Activated naive CD8-positive, alpha-beta T cell treated with anti-CD3 and anti-CD28 coated beads, Interleukin-2, amount 50 U/mL, for 16 hours (primary cell): Measurements from ENCODE around the gene NKX1-2.
"Not testable (repeated sequence)": the region's sequence is repeated elsewhere in the genome, so short reads cannot be mapped to it uniquely, and the experiment has no call there.

Experiments
- DNase-seq: peaks from one replicate; pipeline ENCODE4 v3.0.0-alpha.2; 2020; ENCODE audit warnings: low read depth, low spot score

The NKX1-2 gene

GRCh38 chr10:124451276-124451675 is 1.4 kb upstream of the NKX1-2 start:
- DNase-seq, result no peak

- no peak for DNase-seq
Observed at GRCh38 chr10:124450783-124451057, 885 bp upstream of the NKX1-2 start.

DNA sequence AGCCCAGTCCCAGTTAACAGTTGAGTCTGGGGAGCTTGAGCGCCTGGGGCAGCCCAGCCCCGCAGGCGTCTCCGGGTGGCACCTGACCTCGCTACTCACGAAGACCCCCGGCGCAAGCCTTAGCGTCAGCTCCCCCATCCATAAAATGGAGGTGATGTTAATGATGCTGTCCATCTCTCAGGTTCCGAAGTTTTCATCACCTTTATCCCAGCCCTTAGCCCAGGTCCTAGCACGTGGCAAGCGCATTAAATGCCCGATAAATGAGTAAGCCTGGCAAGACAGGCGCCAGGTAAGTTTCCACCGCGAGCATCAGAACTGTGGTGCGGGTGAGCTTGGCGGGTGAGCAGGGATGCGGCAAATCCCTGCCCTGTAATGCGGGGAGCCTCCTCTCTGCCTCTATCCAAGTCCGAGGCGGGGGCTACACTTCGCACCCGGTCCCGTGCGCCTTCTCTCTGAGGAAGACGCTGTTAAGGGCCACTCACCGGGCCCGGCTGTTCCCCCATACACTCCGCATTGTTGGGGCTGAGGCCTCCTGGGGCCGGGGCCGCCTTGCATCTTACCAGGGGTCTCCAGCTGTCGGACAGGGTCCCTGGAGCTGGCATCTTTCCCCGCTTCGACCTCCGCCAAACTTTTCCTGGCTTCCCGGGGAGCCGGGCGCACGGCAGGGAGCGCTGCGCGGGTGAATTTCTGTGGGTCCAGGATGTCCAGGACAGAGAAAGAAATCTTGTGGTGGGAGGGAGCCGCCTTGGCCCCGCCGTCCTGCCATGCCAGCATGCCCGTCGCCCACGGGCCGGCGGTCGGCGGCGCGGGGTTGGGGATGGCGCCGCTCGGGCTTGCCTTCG is 444 bp downstream of the NKX1-2 start:
- no peak for DNase-seq

DNA sequence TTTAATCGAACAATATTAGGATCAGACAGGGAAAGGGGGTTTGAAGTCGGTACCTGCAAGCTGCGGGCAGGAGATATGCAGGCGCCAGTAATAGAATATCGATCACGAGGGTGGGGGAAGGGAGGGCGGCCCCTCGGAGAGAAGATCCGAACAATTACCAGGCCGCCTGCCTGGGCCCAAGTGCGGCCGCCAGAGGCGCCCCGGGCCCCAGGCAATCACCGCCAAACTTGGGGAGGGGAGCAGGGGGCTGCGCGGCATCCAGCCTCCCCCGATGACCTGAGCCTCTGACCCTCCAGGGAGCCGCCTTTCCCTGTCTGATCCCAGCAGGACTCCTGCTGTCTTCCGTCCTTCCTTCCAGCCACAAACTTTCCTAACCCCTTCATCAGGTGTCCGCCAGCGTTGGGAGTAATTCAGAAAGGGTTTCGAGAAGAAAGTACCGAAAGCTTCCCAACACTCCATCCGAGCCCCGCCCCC is 1.1 kb downstream of the NKX1-2 start:
- DNase-seq, result no peak

DNA sequence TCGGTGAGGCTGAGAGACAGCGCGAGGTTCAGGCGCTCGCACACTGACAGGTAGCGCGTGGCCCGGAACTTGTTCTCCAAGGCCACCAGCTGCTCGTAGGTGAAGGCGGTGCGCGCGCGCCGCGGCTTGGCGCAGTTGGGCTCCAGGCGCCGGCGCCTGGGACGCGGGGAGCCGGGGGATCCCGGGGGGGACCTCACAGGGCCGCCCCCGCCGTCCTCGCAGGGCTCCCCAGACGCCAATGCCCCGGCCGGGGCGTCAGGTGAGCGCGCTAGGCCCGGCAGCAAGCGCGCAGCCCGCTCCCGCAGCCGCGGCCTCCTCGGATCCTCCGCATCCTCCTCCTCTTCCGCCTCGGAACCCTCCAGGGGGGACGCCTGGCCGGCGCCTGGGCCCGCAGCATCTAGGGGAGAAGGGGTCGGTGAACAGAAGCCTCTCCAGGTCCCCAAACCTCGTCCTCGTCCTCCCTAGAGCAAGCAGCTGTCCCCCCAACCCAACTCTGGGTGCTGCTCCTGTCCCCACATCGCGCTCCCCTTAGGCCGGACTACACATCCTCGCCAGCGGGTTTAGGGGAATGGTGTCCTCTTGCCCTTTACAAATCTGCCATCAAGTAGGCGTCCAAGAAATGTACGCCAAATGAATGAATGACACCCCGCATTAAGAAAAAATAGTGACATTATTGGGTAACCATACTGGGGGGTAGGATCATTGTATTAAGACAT is 1.9 kb downstream of the NKX1-2 start:
- DNase-seq, result no peak

DNA sequence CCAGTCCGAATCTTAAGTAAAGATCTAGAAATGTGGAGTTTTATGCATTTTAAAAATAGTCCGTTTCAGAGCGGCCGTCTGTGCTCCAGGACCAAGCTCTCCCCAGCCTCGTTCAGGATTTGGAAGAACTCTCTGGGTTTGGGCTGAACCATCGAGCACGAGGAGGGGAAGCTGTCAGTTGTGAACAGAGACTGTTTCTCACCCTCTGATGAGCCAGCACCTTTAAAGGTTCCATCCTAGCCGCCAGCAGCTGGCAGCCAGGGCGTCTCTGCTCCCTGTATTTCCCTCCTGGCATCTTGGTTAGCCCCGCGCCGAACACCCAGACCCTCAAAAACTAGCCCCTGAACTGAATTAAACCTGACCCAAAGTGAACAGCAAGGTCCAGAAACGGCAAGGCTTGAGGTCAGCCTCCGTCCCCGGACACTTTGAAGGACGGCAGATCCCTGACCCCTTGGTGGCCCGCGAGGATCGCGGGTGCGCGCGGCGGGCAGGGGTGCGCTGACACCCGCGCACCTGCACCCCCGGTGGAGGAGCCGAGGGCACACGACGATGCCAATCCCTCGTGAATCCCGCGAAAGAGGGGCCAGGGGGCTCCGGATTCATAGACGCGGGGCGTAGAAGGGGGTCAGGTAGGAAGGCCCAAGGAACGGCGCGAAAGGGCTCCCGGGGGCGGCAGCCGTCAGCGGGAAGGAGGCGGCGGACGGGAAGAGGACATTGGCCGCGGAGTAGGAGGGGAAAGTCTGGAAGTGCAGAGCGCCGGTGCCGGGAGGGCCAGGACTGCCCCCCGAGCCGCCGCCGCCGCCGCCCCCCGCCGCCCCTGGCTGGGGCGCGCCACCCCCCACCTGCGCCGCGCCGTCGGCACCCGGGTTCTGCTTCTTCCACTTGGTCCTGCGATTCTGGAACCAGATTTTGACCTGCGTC is 2.7 kb downstream of the NKX1-2 start:
- DNase-seq, result no peak

GRCh38 chr10:124441694-124442093 is 8.1 kb downstream of the NKX1-2 start:
- DNase-seq, result not testable (repeated sequence)

DNA sequence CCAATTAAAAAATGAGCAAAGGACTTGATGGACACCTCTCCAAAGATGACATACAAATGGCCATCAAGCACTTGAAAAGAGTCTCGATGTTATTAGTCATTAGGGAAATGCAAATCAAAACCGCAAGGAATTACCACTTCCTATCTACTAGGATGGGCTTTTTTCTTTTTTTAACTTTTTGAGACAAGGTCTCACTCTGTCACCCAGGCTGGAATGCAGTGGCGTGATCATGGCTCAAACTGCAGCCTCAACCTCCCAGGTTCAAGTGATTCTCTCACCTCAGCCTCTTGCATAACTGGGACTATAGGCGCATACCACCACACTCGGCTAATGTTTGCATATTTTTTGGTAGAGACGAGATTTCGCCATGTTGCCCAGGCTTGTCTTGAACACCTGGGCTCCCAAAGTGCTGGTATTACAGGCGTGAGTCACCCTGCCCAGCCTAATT is 13.6 kb downstream of the NKX1-2 start:
- no peak for DNase-seq

DNA sequence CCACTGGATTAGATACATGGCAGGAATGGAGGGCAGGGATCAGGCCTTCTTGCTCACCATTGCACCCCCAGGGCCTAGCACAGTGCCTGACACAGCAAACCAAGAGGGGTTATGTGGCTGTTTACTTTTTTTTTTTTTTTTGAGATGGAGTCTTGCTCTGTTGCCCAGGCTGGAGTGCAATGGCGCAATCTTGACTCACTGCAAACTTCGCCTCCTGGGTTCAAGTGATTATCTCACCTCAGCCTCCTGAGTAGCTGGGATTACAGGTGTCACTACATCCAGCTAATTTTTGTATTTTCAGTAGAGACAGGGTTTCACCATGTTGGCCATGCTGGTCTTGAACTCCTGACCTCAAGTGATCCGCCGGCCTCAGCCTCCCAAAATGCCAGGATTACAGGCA is 14.2 kb downstream of the NKX1-2 start:
- not testable (repeated sequence) for DNase-seq

- no peak for DNase-seq
Observed at GRCh38 chr10:124433461-124433860, 16.4 kb downstream of the NKX1-2 start.

DNA sequence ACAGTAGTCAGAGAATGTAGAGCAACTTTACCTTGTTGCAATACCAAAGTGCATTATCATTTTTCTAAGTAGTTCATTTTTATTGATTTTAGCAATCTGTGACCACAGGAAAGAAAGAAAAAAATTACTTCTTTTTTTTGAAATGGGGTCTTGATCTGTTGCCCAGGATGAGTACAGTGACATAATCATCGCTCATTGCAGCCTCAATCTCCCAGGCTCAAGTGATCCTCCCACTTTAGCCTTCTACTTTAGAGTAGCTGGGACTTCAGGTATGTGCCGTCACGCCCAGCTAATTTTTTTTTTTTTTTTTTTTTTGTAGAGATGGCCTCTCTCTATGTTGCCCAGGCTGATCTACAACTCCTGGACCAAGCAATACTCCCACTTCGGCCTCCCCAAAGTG is 19.8 kb downstream of the NKX1-2 start:
- no peak for DNase-seq

GRCh38 chr10:124429576-124429975 is 20.3 kb downstream of the NKX1-2 start:
- no peak for DNase-seq

GRCh38 chr10:124428207-124428777 is 21.5 kb downstream of the NKX1-2 start:
- DNase-seq, result no peak

GRCh38 chr10:124425227-124425962 is 24.4 kb downstream of the NKX1-2 start:
- no peak for DNase-seq

DNA sequence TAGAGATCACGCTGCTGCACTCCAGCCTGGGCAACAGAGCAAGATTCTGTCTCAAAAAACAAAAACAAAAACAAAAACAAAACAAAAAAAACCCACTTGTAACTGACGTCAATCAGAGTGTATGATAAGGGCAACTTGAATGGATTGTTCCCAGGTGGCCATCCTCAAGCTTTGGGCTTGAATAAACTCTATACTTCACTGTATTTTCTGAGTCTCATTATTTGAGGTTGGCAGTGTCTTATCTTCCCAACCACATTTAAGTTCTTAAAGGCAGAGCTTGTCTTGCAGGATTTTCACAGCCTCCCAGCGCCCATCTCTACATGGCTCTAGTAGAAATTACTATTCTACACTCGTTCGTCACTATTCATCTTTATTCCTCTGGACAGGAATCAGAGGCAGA is 26.0 kb downstream of the NKX1-2 start:
- no peak for DNase-seq

- no peak for DNase-seq
Observed at GRCh38 chr10:124422742-124423141, 27.1 kb downstream of the NKX1-2 start.

GRCh38 chr10:124420254-124420653 is 29.6 kb downstream of the NKX1-2 start:
- no peak for DNase-seq

GRCh38 chr10:124419635-124420034 is 30.2 kb downstream of the NKX1-2 start:
- no peak for DNase-seq

DNA sequence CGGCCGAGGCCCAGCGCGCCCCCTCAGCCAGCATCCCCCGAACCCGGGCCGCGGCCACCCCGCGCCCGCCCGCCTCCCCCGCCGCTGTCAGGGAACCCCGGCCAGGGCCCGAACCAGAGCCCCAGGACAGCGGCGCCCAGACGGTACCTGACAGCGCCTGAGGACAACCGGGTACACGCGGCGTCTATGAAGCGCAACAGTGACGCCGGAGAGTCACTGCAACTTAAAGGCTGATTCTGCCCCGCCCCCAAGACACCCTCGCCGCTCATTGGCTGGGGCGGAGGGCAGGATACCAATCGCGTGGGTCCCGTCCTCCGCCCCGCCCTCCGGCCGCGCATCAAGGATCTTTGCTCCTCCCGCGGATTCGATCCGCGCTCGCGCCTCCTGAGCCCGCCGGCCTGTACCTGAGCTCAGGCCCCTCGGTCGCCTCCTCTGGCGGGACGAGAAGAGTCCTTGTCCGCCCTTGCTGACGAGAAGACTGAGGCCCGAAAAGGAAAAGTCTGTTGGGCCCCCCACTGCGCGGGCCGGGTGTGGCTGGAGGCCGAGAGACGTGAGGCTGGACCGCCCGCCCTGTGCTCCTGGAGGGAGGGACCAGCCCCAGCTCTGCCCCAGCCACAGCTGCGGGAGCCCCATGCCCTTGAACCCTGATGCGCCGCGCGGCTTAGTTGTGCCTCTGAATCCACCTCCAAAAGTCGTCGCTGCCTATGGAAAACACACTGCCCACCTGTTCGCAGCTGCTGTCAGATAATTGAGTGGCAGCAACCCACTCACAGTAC is 30.9 kb downstream of the NKX1-2 start, which contains the start of gene OAT:
OAT (minus strand) TSS at position 198 of the 776 bp plus-strand sequence. CDS start 6,752 bp downstream, outside the sequence.
- DNase-seq, result peak; percentile 88
